Measurements from ENCODE around the gene AWAT2.

GRCh38 chrX:70007946-70008345, 41.8 kb downstream of the AWAT2 start:
- TF ChIP-seq CTCF (conservative IDR thresholded peaks at IDR 0.05; ENCODE audit: low read depth in 2 of 2) (no peak), POLR2AphosphoS5 (IDR thresholded peaks at IDR 0.05; ENCODE audit: low read depth) (no peak), REST (IDR thresholded peaks at IDR 0.05; ENCODE audit: unreplicated experiment) (no peak), EZH2 (IDR thresholded peaks at IDR 0.05; ENCODE audit: low read depth, unreplicated experiment) (no peak), JUNB (IDR thresholded peaks at IDR 0.05; ENCODE audit: unreplicated experiment) (no peak), CREB1 (CRISPR knock-in tag; IDR thresholded peaks at IDR 0.05; ENCODE audit: low read depth) (no peak)

Data from GM23338 (cell line).